ENCODE measurements around the gene PKNOX2.
A peak's percentile ranks its signal among the peaks of the same experiment; 100 is the strongest.

Gene PKNOX2

DNA sequence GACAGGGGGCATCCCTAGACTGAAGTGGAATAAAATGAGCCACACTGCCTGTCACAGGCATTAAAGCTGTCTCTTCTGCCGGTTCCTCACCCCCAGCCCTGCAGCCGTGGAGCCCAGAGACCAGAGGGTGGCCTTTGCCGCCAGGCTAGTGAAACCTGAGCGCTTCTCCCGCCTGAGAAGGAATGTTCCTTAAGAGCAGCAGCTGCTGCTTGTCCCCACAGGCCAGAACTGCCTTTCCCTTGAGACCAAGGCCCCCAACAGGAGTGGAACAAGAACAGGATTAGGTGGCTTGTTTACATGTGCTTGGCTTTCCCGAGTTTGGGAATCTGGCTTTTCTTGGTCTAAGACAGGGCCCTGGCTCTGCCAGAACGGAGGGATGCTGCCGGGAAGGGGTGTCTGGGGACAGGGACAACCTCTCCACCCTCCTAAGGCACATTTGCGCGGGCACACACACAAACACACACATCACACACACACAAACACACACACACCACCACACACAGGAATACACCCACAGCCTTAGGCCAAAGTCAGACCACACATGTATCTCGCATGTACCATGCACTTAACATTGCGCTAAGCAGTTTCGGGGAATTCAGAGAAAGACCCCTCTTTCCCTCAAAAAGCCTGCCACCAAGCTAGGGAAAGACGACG is 239.7 kb downstream of the PKNOX2 start:
- TF ChIP-seq, protein P1, sequence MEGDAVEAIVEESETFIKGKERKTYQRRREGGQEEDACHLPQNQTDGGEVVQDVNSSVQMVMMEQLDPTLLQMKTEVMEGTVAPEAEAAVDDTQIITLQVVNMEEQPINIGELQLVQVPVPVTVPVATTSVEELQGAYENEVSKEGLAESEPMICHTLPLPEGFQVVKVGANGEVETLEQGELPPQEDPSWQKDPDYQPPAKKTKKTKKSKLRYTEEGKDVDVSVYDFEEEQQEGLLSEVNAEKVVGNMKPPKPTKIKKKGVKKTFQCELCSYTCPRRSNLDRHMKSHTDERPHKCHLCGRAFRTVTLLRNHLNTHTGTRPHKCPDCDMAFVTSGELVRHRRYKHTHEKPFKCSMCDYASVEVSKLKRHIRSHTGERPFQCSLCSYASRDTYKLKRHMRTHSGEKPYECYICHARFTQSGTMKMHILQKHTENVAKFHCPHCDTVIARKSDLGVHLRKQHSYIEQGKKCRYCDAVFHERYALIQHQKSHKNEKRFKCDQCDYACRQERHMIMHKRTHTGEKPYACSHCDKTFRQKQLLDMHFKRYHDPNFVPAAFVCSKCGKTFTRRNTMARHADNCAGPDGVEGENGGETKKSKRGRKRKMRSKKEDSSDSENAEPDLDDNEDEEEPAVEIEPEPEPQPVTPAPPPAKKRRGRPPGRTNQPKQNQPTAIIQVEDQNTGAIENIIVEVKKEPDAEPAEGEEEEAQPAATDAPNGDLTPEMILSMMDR (IDR thresholded peaks at IDR 0.05; ENCODE audit: control insufficient read depth, insufficient read depth, low read depth, low read length, missing control alignments): no peak
- DNase-seq (ENCODE audit: low read depth): no peak
- H3K4me3 ChIP-seq (ENCODE audit: control insufficient read depth, low read depth, low read length): no peak overlapping the region

DNA sequence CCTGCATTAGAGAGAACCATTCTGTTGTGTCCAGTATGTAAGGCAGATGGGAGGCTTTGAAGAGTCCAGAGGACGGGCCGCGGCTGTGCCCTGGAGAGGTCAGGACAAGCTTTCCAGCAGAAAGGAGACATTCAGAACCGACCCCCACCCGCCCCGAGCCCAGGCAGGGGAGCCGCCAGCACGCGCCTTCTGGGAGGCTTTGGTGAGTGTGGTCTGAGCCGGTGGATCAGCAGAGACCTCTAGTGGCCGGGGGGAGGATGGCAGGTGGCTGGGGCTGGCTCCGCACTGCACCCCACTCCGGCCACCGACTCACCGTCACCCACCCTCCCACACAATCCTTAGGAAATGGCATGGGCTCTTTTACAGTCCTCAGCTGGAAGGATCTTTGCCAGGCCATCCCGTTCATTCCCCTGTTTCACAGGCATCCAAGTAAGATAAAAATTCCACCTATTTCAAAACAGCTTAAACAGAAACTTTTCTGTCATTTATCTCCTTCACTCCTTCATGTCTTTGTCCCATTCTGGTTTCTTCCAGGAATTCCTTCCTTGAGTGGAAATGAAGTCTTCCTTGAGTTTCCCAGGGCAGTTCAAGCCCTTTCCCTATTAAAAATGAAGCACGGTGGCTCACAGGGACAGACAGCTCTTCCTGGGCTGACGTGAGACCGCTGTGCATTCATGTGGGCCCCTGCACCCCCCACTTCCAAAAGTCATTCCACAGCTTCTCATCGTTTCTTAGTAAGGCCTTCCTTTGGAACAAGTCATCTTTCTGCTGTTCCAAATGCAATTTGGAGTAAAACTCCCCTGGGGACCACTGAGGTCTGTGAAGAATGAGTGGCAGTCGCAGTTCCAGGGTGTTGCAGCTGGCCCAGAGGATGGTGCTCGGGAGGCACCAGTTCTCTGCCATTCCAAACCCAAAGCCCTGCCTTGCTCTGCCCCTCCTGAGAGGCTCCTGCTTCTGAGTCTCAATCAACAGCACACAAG is 240.6 kb downstream of the PKNOX2 start:
- TF ChIP-seq, protein P1 (IDR thresholded peaks at IDR 0.05; ENCODE audit: control insufficient read depth, insufficient read depth, low read depth, low read length, missing control alignments): peak; percentile 97
- no peak for DNase-seq (ENCODE audit: low read depth)
- no peak overlapping the region for H3K4me3 ChIP-seq (ENCODE audit: control insufficient read depth, low read depth, low read length)

DNA sequence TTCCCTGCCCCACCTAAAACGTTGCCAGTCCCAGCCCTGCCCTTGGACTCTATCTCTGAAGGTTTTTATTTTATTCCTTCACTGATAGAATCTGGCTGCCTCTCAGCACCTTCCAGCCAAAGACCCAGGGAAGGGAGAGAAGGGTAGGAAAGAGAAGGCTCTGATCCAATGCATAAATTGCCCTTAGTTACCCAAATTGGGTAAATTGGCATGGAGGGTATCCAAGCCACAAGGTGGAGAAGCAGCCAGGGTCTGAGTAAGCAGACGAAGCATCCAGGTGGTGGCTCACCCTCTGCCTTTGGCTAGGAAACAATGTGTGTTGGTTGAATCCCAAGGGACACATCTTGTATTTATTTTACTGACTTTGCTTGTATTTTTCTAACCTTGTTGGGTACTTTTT is 242.5 kb downstream of the PKNOX2 start:
- no peak for DNase-seq (ENCODE audit: low read depth)
- TF ChIP-seq, protein P1 (IDR thresholded peaks at IDR 0.05; ENCODE audit: control insufficient read depth, insufficient read depth, low read depth, low read length, missing control alignments): no peak
- no peak overlapping the region for H3K4me3 ChIP-seq (ENCODE audit: control insufficient read depth, low read depth, low read length)

DNA sequence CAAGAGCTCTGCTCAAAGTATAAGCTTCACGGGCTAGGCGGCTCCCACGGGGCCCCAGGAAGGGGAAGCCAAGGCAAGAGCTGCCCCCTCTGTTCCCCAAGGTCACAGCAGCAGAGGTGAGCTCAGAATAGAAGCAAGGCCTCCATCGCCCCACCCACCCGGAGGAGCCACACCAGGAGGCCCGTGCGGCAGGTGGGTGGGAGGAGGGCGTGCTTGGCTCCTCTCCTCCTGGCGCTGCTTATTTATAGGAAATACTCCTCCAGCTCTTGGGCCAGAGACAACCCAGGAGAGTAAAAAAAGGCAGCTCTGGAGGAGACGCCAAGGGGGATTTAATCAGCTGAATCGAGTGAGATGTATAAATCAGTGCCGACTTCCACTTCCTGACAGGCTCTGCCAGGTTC is 243.8 kb downstream of the PKNOX2 start:
- no peak overlapping the region for H3K4me3 ChIP-seq (ENCODE audit: control insufficient read depth, low read depth, low read length)
- TF ChIP-seq, protein P1 (IDR thresholded peaks at IDR 0.05; ENCODE audit: control insufficient read depth, insufficient read depth, low read depth, low read length, missing control alignments): no peak
- no peak for DNase-seq (ENCODE audit: low read depth)

DNA sequence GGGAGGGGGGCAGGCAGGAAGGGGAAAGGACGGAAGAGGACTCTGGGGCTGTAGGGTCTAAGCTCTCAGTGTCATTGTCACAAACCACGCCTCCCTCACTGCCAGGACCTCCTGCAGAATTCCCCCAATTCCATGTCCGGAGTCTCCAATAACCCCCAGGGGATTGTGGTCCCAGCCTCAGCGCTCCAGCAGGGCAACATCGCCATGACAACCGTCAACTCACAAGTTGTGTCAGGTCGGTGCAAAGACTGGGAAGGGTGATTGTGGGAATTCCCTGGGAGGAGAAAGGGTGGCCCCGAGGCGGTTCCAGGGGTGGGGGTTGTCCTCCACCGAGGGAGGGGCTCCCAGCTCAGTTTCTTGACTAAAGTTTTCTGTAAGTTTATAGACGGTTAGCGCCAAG is 245.5 kb downstream of the PKNOX2 start:
- H3K4me3 ChIP-seq (ENCODE audit: control insufficient read depth, low read depth, low read length): no peak overlapping the region
- TF ChIP-seq, protein P1 (IDR thresholded peaks at IDR 0.05; ENCODE audit: control insufficient read depth, insufficient read depth, low read depth, low read length, missing control alignments): no peak
- no peak for DNase-seq (ENCODE audit: low read depth)

DNA sequence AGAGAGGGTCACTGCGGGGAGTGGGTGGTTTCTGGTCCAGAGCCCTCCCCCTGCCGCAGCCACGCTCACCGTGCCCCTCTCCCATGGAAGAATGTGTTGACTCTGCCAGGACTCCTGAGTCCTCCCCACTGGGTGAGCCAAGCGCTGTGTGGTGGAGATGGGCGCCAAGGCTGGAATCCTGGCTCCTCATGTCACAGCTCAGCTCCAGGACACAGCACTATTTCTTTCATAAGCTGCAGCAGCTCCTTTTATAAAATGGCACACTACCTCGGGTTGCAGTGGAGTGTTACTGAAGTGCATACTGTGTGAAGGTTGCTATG is 247.6 kb downstream of the PKNOX2 start:
- no peak for DNase-seq (ENCODE audit: low read depth)
- no peak overlapping the region for H3K4me3 ChIP-seq (ENCODE audit: control insufficient read depth, low read depth, low read length)
- TF ChIP-seq, protein P1 (IDR thresholded peaks at IDR 0.05; ENCODE audit: control insufficient read depth, insufficient read depth, low read depth, low read length, missing control alignments): no peak
